Trophoblast cell (in vitro differentiated cells and primary cell): Measurements from ENCODE around the gene TCEA2.

Experiments used
- DNase-seq, 2 donors: peaks; one replicate each; pipeline ENCODE4 v3.0.0-alpha.2; 2016
- H2AFZ ChIP-seq: 2 replicates; pipeline ENCODE4 v1.6.1; 2013; ENCODE audit warnings: low read length, moderate library complexity, mild to moderate bottlenecking; ENCODE audit not compliant: insufficient read depth, poor library complexity
- H2AK5ac ChIP-seq: 2 replicates; pipeline ENCODE4 v1.6.1; 2013; ENCODE audit warnings: mild to moderate bottlenecking, low read length
- H2BK120ac ChIP-seq: 2 replicates; pipeline ENCODE4 v1.6.1; 2013; ENCODE audit warnings: low read length, mild to moderate bottlenecking, moderate library complexity; ENCODE audit not compliant: insufficient read depth, poor library complexity
- H2BK12ac ChIP-seq: 2 replicates; pipeline ENCODE4 v1.6.1; 2013; ENCODE audit warnings: mild to moderate bottlenecking, low read length, moderate library complexity
- H2BK5ac ChIP-seq: 2 replicates; pipeline ENCODE4 v1.6.1; 2013; ENCODE audit warnings: low read length, low read depth, moderate library complexity, mild to moderate bottlenecking; ENCODE audit not compliant: poor library complexity
- H3K14ac ChIP-seq: 2 replicates; pipeline ENCODE4 v1.6.1; 2013; ENCODE audit warnings: mild to moderate bottlenecking, low read length
- H3K18ac ChIP-seq: 2 replicates; pipeline ENCODE4 v1.6.1; 2013; ENCODE audit warnings: mild to moderate bottlenecking, low read length
- H3K23ac ChIP-seq: 2 replicates; pipeline ENCODE4 v1.6.1; 2013; ENCODE audit warnings: low read length
- H3K27ac ChIP-seq: 2 replicates; pipeline ENCODE4 v1.5.1; 2013; ENCODE audit warnings: low read depth, mild to moderate bottlenecking, inconsistent platforms, low read length, moderate library complexity
- H3K27me3 ChIP-seq: 2 replicates; pipeline ENCODE4 v1.6.1; 2013; ENCODE audit warnings: inconsistent platforms, mild to moderate bottlenecking, low read length, moderate library complexity; ENCODE audit not compliant: insufficient read depth
- H3K36me3 ChIP-seq, 2 experiments: 1 replicate in 1 of 2; 2 replicates in 1 of 2; pipeline ENCODE4 v1.6.1; 2013; ENCODE audit warnings: low read length in 2 of 2, mild to moderate bottlenecking in 2 of 2, moderate library complexity in 1 of 2; ENCODE audit not compliant: insufficient read depth in 2 of 2, control insufficient read depth in 1 of 2
- H3K4ac ChIP-seq: 2 replicates; pipeline ENCODE4 v1.6.1; 2013; ENCODE audit warnings: low read depth, mild to moderate bottlenecking, low read length, moderate library complexity
- H3K4me1 ChIP-seq, 2 experiments: 1 replicate in 1 of 2; 2 replicates in 1 of 2; pipeline ENCODE4 v1.6.1; 2013; ENCODE audit warnings: low read length in 2 of 2, mild to moderate bottlenecking in 2 of 2, moderate library complexity in 1 of 2; ENCODE audit not compliant: insufficient read depth in 2 of 2, control insufficient read depth in 1 of 2
- H3K4me2 ChIP-seq: 2 replicates; pipeline ENCODE4 v1.6.1; 2013; ENCODE audit warnings: inconsistent platforms, mild to moderate bottlenecking, low read length, moderate library complexity
- H3K4me3 ChIP-seq: 2 replicates; pipeline ENCODE4 v1.5.1; 2013; ENCODE audit warnings: mild to moderate bottlenecking, low read depth, low read length, inconsistent platforms
- H3K79me1 ChIP-seq: one replicate; pipeline ENCODE4 v1.6.1; 2013; ENCODE audit warnings: low read length
- H3K79me2 ChIP-seq: 2 replicates; pipeline ENCODE4 v1.6.1; 2013; ENCODE audit warnings: low read length, mild to moderate bottlenecking; ENCODE audit not compliant: control insufficient read depth, insufficient read depth, poor library complexity
- H3K9ac ChIP-seq: 2 replicates; pipeline ENCODE4 v1.6.1; 2013; ENCODE audit warnings: mild to moderate bottlenecking, low read length
- H3K9me3 ChIP-seq: 2 replicates; pipeline ENCODE4 v1.6.1; 2013; ENCODE audit warnings: low read depth, mild to moderate bottlenecking, control low read depth, inconsistent platforms, low read length; ENCODE audit not compliant: insufficient read depth
- H4K12ac ChIP-seq: 2 replicates; pipeline ENCODE4 v1.6.1; 2013; ENCODE audit warnings: low read depth, mild to moderate bottlenecking, low read length, moderate library complexity
- H4K8ac ChIP-seq: 2 replicates; pipeline ENCODE4 v1.6.1; 2013; ENCODE audit warnings: low read depth, mild to moderate bottlenecking, low read length, moderate library complexity
- H4K91ac ChIP-seq: one replicate; pipeline ENCODE4 v1.6.1; 2013; ENCODE audit warnings: low read depth, mild to moderate bottlenecking, low read length, moderate library complexity
- WGBS: extraction: QIAGEN DNeasy Blood & Tissue Kit; methylation state at CpG from one replicate; pipeline ENCODE4 v1.1.7; 2013; ENCODE audit warnings: missing lambda C conversion rate; ENCODE audit not compliant: insufficient read length, insufficient coverage; ENCODE audit errors: extremely low coverage; 5-methylcytosine and 5-hydroxymethylcytosine counted together

Gene TCEA2

GRCh38 chr20:64113796-64114355, 50.9 kb downstream of the TCEA2 start:
- Histone ChIP-seq H3K4me3 (peak overlapping the region; percentile 17), H3K79me2 (no peaks in the 10 kb centered on the region)
- WGBS: no CpG with 5 or more reads among the region's 13 CpGs

GRCh38 chr20:64114356-64114971, 51.5 kb downstream of the TCEA2 start:
- Histone ChIP-seq H3K4ac (no peak overlapping the region), H3K27ac (no peak overlapping the region), H3K9ac (no peak overlapping the region), H2BK120ac (no peak overlapping the region), H3K36me3 (no peaks in the 10 kb centered on the region), H2AFZ (no peak overlapping the region), H3K4me1 (no peaks in the 10 kb centered on the region), H3K27me3 (no peaks in the 10 kb centered on the region), H3K14ac (no peak overlapping the region), H3K18ac (no peak overlapping the region), H4K91ac (no peak overlapping the region), H3K9me3 (peaks cover 1% of the 10 kb centered on the region), H3K79me1 (no peaks in the 10 kb centered on the region), H3K4me2 (no peak overlapping the region), H3K79me2 (no peaks in the 10 kb centered on the region), H2BK5ac (no peak overlapping the region), H3K4me3 (no peak overlapping the region), H4K12ac (no peak overlapping the region), H2AK5ac (no peak overlapping the region), H2BK12ac (no peak overlapping the region), H4K8ac (no peak overlapping the region), H3K23ac (no peak overlapping the region)
- no CpG with 5 or more reads among the region's 14 CpGs for WGBS
- no peak for DNase-seq

More at GRCh38 chr20:64113796-64114355, 50.9 kb downstream of the TCEA2 start:
- Histone ChIP-seq H3K4me2 (no peak overlapping the region), H3K14ac (no peak overlapping the region), H2BK120ac (no peak overlapping the region), H3K18ac (no peak overlapping the region), H2BK5ac (no peak overlapping the region), H3K23ac (no peak overlapping the region), H3K36me3 (no peaks in the 10 kb centered on the region), H4K8ac (no peak overlapping the region), H3K9ac (no peak overlapping the region), H3K4me1 (no peaks in the 10 kb centered on the region), H3K27me3 (no peaks in the 10 kb centered on the region), H2BK12ac (no peak overlapping the region), H3K4ac (no peak overlapping the region), H2AFZ (no peak overlapping the region), H3K9me3 (peaks cover 1% of the 10 kb centered on the region), H4K91ac (no peak overlapping the region), H4K12ac (no peak overlapping the region), H3K79me1 (no peaks in the 10 kb centered on the region), H2AK5ac (no peak overlapping the region), H3K27ac (no peak overlapping the region)
- DNase-seq: no peak

GRCh38 chr20:64115171-64115911, 52.3 kb downstream of the TCEA2 start:
- H3K27me3 ChIP-seq: no peaks in the 10 kb centered on the region
- no peak overlapping the region for H2BK12ac ChIP-seq
- H3K79me2 ChIP-seq: no peaks in the 10 kb centered on the region
- H3K14ac ChIP-seq: no peak overlapping the region
- H2BK5ac ChIP-seq: no peak overlapping the region
- H3K79me1 ChIP-seq: no peaks in the 10 kb centered on the region
- DNase-seq: no peak
- H3K36me3 ChIP-seq: no peaks in the 10 kb centered on the region
- no peak overlapping the region for H2AK5ac ChIP-seq
- H3K4ac ChIP-seq: no peak overlapping the region
- no peak overlapping the region for H3K4me2 ChIP-seq
- no peak overlapping the region for H2AFZ ChIP-seq
- no peak overlapping the region for H4K91ac ChIP-seq
- H3K9ac ChIP-seq: no peak overlapping the region
- H3K9me3 ChIP-seq: peaks cover 1% of the 10 kb centered on the region
- H3K4me3 ChIP-seq: no peak overlapping the region
- no peak overlapping the region for H4K8ac ChIP-seq
- no peak overlapping the region for H3K18ac ChIP-seq
- H4K12ac ChIP-seq: no peak overlapping the region
- peaks cover 0 to 2% of the 10 kb centered on the region in 2 experiments for H3K4me1 ChIP-seq
- no peak overlapping the region for H3K23ac ChIP-seq
- H2BK120ac ChIP-seq: no peak overlapping the region
- WGBS: no CpG with 5 or more reads among the region's 14 CpGs
- no peak overlapping the region for H3K27ac ChIP-seq

- Histone ChIP-seq H3K18ac (no peak overlapping the region), H3K4ac (no peak overlapping the region), H3K4me3 (no peak overlapping the region), H2BK120ac (no peak overlapping the region), H3K9me3 (peaks cover 1% of the 10 kb centered on the region), H2BK5ac (no peak overlapping the region), H3K27me3 (no peaks in the 10 kb centered on the region), H4K12ac (no peak overlapping the region), H2AFZ (no peak overlapping the region), H3K4me1 (peaks cover 0 to 2% of the 10 kb centered on the region in 2 experiments), H4K91ac (no peak overlapping the region), H3K27ac (no peak overlapping the region), H4K8ac (no peak overlapping the region), H3K23ac (no peak overlapping the region), H3K36me3 (no peaks in the 10 kb centered on the region), H3K9ac (no peak overlapping the region), H3K79me1 (no peaks in the 10 kb centered on the region), H2AK5ac (no peak overlapping the region), H2BK12ac (no peak overlapping the region), H3K4me2 (no peak overlapping the region), H3K79me2 (no peaks in the 10 kb centered on the region), H3K14ac (no peak overlapping the region)
- WGBS: no CpG with 5 or more reads among the region's 21 CpGs
- no peak for DNase-seq
Measured at GRCh38 chr20:64116016-64116415, 53.0 kb downstream of the TCEA2 start.
